Pancreas (tissue), 10 donors: ENCODE measurements around the gene MACROH2A1. TPM values are rescaled to one million over a fixed set of nuclear protein-coding genes. Genes with fewer than 3 reads are reported as not detected.

Experiments used
- ATAC-seq, 4 donors: fragments of 200-7000 bp; cut with Tn5 transposase; one replicate each; pipeline versions ENCODE4 v1.8.0 to v1.9.1; 2020; ENCODE audit warnings: mild to moderate bottlenecking in 4 of 4, moderate library complexity in 4 of 4
- DNase-seq, 6 donors: peaks; one replicate each; pipeline ENCODE4 v3.0.0-alpha.2; 2020
- FAIRE-seq: peaks from 2 replicates; lab custom pipeline; 2012; peaks lifted over from hg19 to GRCh38; lab: Jason Lieb, UNC
- H3K27ac ChIP-seq, 4 donors: fragments of 200-600 bp; sonication (generic); 1 replicate in 3 of 4; 2 replicates in 1 of 4; pipeline versions ENCODE4 v1.5.0 to v1.8.0; 2020
- H3K27me3 ChIP-seq, 4 donors: fragments of 200-600 bp; one replicate each; pipeline ENCODE4 v1.8.0; 2021
- H3K36me3 ChIP-seq, 3 donors: fragments of 200-600 bp; sonication (generic) in 1 of 3; one replicate each; pipeline versions ENCODE4 v1.5.0 to v1.8.0; 2020 to 2021
- H3K4me1 ChIP-seq, 3 donors: fragments of 200-600 bp; one replicate each; pipeline ENCODE4 v1.8.0; 2021
- H3K4me3 ChIP-seq, 4 donors: fragments of 200-600 bp; sonication (generic) in 2 of 4; one replicate each; pipeline versions ENCODE4 v1.5.0 to v1.8.0; 2020 to 2021
- H3K9me3 ChIP-seq, 4 donors: fragments of 200-600 bp; one replicate each; pipeline ENCODE4 v1.8.0; 2021
- WGBS, 2 donors: extraction: QIAGEN DNeasy Blood & Tissue Kit; methylation state at CpG; one replicate each; pipeline ENCODE4 v1.1.7; 2013; 5-methylcytosine and 5-hydroxymethylcytosine counted together
- intact Hi-C, 3 donors: fragments of 100-400 bp; cut with DNase I; formaldehyde crosslinking; loops; one replicate each; pipeline versions ENCODE4 v1.11.1 to v1.14.2; 2022
- polyA plus RNA-seq, 2 donors: library from polyadenylated mRNA; stranded (reverse); fragments of 200-250 nt; gene quantifications; one replicate each; pipeline ENCODE4 v1.2.3, GENCODE V29; 2013
- total RNA-seq, 6 donors: library from RNA; stranded (reverse); fragmentation: NEBNext Ultra II Directional in 4 of 6; extraction: Animal tissue kit (Norgen Biotek cat#: 25700) in 4 of 6; gene quantifications; one replicate each; pipeline versions ENCODE4 v1.2.1 to v1.2.4, GENCODE V29; 2021 to 2023
- TF ChIP-seq, protein P1 (sequence below), 4 donors: fragments of 200-600 bp; sonication (generic) in 3 of 4; IDR thresholded peaks; one replicate each; pipeline versions ENCODE4 v1.5.0 to v1.8.0; 2021; ENCODE audit warnings: antibody characterized with exemption in 4 of 4
- donor health status: healthy with polysubstance abuse.
- donor health status: DM: no; HTN: no; CAD: no; lungs with moderate emphysema.
- donor health status: DM: no; HTN: no; CAD: no.
- donor health status: control.
- donor health status: control.
- donor health status: Bipolar disorder and iron deficiency.
- donor health status: DM: yes; HTN: yes; CAD: no.
- donor health status: DM: no; HTN: no; CAD: no.
- donor health status: DM: no; HTN: no; CAD: no.
- donor health status: DM: yes; HTN: yes; CAD: no.

Gene MACROH2A1
- total and polyA plus RNA-seq, 8 donors, result 25.7 to 72.1 (median 43.7) TPM

DNA sequence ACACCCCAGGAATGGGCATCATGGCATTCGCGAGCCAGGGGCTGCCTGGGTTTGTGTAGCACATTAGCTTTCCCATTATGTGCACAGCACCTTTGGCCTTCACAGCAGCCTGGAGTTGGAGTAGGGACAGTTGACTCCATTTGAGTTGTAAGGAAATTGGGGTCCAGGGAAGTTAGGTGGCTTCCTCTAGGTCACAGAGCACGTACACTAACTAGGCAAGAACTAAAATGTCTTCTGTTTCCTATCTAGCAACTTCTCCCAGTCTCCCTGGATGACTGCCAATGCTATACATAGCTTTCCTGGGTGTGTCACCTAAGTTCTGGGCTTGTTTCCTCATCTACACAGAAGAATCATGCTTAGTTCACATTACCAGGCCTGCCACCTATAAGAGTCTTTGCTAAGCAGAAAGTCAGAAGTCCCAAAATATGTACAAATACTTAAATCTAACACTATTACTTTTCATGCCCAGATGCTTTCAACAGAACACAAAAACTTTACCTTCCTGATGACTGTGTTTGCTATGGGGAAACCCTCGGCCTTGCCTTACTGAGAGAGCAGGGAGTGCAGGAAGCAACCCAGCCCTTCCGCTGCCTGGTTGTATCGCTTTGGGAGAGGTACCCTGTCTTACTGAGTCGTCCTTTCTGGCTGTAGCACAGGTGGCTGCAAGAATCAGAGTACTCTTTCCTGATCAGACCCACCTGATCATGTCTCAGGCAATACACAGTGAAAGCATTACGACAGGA is 12.0 kb downstream of the MACROH2A1 start:
- FAIRE-seq, result no peak
- 88 to 92% methylated on average over 8 of the region's 8 CpGs for WGBS, 2 donors
- peaks cover 0 to 19% (median 0%) of the 10 kb centered on the region in 3 donors for H3K36me3 ChIP-seq
- TF ChIP-seq, protein P1, sequence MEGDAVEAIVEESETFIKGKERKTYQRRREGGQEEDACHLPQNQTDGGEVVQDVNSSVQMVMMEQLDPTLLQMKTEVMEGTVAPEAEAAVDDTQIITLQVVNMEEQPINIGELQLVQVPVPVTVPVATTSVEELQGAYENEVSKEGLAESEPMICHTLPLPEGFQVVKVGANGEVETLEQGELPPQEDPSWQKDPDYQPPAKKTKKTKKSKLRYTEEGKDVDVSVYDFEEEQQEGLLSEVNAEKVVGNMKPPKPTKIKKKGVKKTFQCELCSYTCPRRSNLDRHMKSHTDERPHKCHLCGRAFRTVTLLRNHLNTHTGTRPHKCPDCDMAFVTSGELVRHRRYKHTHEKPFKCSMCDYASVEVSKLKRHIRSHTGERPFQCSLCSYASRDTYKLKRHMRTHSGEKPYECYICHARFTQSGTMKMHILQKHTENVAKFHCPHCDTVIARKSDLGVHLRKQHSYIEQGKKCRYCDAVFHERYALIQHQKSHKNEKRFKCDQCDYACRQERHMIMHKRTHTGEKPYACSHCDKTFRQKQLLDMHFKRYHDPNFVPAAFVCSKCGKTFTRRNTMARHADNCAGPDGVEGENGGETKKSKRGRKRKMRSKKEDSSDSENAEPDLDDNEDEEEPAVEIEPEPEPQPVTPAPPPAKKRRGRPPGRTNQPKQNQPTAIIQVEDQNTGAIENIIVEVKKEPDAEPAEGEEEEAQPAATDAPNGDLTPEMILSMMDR (IDR thresholded peaks at IDR 0.05), result no peak
- H3K9me3 ChIP-seq, result no peaks in the 10 kb centered on the region
- peak overlapping the region in 2 of 4 donors; percentile 22 to 29 for H3K27ac ChIP-seq
- DNase-seq, result no peak
- no peaks in the 10 kb centered on the region for H3K27me3 ChIP-seq
- ATAC-seq, result peak in 3 of 4 donors; percentile 62 to 75 (median 65)
- peaks cover 0 to 3% (median 0%) of the 10 kb centered on the region in 3 donors for H3K4me1 ChIP-seq
- intact Hi-C loops, result no loop called here
- H3K4me3 ChIP-seq, result no peak overlapping the region

DNA sequence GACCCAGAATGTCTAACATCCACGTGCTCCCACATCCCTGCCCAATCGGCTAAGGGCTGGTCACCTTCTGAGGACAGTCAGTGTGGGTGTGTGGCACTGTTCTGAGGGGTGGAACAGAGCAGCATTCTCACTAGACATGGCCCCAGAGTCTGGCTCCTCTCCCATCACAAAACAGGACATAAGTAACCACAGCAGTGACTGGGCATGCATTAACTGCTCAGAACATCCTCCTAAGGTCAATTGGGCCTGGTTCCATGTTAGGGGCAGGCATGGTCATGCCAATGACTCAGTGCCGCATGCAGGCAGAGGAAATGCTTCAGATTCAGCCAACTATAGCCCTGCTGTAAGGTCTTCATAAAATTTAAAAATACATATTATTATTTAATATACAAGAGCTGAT is 12.9 kb downstream of the MACROH2A1 start:
- Histone ChIP-seq H3K36me3 (peaks cover 0 to 19% (median 0%) of the 10 kb centered on the region in 3 donors), H3K4me3 (no peak overlapping the region), H3K9me3 (no peaks in the 10 kb centered on the region), H3K27me3 (no peaks in the 10 kb centered on the region), H3K4me1 (peaks cover 0 to 3% (median 0%) of the 10 kb centered on the region in 3 donors), H3K27ac (peak overlapping the region in 1 of 4 donors; percentile 22)
- DNase-seq (no peak), FAIRE-seq (no peak), ATAC-seq (peak in 1 of 4 donors; percentile 52)
- intact Hi-C loops, result no loop called here
- TF ChIP-seq, protein P1 (IDR thresholded peaks at IDR 0.05), result no peak
- WGBS, 2 donors, result 93 to 97% methylated on average over 3 of the region's 3 CpGs

GRCh38 chr5:135385576-135385975 is 13.5 kb downstream of the MACROH2A1 start:
- no peak for ATAC-seq

GRCh38 chr5:135384898-135385297 is 14.1 kb downstream of the MACROH2A1 start:
- TF ChIP-seq, protein P1 (IDR thresholded peaks at IDR 0.05), result no peak
- intact Hi-C loops, result no loop called here
- H3K4me1 ChIP-seq, result peaks cover 0 to 3% (median 0%) of the 10 kb centered on the region in 3 donors
- H3K4me3 ChIP-seq, result no peak overlapping the region
- FAIRE-seq, result no peak
- no peak overlapping the region for H3K27ac ChIP-seq
- DNase-seq, result no peak
- H3K27me3 ChIP-seq, result no peaks in the 10 kb centered on the region
- peaks cover 0 to 27% (median 0%) of the 10 kb centered on the region in 3 donors for H3K36me3 ChIP-seq
- no peaks in the 10 kb centered on the region for H3K9me3 ChIP-seq
- ATAC-seq, result no peak

More at GRCh38 chr5:135385576-135385975, 13.5 kb downstream of the MACROH2A1 start:
- TF ChIP-seq, protein P1 (IDR thresholded peaks at IDR 0.05), result no peak
- WGBS, 2 donors, result 89 to 92% methylated on average over 3 of the region's 3 CpGs
- Histone ChIP-seq H3K9me3 (no peaks in the 10 kb centered on the region), H3K4me3 (no peak overlapping the region), H3K36me3 (peaks cover 0 to 22% (median 0%) of the 10 kb centered on the region in 3 donors), H3K4me1 (peaks cover 0 to 3% (median 0%) of the 10 kb centered on the region in 3 donors), H3K27me3 (no peaks in the 10 kb centered on the region), H3K27ac (no peak overlapping the region)
- DNase-seq (no peak), FAIRE-seq (no peak)
- intact Hi-C loops, result no loop called here
